Esophagus mucosa (tissue), 1 donor: ENCODE data around the gene PRPF31. TPM values are rescaled to one million over a fixed set of nuclear protein-coding genes. Genes with fewer than 3 reads are reported as not detected.
"Not testable (repeated sequence)": the region's sequence is repeated elsewhere in the genome, so short reads cannot be mapped to it uniquely, and the experiment has no call there.

ENCODE experiments used
- ATAC-seq: fragments of 200-7000 bp; cut with Tn5 transposase; one replicate; pipeline ENCODE4 v1.9.1; 2020
- total RNA-seq: library from RNA; stranded (reverse); gene quantifications from one replicate; pipeline ENCODE4 v1.2.4, GENCODE V29; 2023
- donor health status: DM: yes; HTN: yes; CAD: no.

PRPF31 gene
- total RNA-seq, 1 donor from 2014 or later = 34.3 TPM

DNA sequence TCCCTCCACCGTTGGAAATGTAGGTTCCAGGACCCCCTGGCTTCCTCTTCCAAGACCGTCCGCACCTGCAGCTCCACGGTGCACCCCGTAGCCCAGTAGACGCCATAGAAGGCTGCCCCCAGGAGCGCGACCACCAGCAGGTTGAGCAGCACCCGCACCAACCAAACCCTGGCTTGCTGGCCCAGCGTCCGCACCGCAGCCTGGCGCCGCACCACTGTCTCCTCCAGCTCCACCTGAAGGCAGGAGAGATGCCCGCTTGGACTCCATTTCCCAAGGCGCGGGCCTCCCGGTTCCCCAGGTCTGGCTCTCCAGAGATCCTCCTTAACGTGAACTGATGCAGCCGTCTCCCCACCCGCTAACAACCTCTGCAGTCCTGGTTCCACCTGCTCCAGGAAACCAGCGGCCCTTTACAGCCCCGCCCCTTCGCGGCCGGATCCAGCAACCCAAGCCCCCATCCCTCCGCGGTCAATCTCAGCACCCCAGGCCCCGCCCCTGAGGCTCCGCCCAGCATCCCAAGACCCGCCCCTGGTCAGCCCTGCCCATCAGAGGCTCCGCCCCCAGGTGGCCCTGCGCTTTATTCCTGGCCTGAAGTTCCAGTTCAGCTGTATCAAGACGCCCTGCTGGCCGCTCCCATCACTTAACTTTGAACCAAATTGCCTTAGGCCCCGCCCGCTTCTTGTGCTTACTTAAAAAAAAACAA lies 49.0 kb downstream of the PRPF31 start:
- ATAC-seq = peak; percentile 46

DNA sequence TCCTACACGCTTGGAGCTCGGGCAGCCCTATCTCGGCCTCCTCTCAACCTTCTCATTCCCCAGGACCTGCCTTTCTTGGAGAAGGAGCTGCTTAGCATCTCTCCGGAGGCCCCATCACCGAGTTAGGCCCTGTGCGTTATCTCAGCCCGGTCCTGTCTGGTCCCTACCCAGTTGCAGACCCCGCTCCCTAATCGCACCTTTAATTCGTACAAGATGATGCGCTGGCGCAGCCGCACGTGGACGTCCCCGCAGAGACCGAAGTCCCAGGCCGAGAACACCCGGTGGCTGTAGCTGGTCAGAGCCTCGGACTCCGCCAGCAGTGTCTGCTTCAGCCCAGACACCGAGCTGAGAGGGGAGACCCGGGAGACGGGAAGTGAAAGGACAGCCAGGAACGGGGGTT lies 49.7 kb downstream of the PRPF31 start:
- ATAC-seq = no peak

DNA sequence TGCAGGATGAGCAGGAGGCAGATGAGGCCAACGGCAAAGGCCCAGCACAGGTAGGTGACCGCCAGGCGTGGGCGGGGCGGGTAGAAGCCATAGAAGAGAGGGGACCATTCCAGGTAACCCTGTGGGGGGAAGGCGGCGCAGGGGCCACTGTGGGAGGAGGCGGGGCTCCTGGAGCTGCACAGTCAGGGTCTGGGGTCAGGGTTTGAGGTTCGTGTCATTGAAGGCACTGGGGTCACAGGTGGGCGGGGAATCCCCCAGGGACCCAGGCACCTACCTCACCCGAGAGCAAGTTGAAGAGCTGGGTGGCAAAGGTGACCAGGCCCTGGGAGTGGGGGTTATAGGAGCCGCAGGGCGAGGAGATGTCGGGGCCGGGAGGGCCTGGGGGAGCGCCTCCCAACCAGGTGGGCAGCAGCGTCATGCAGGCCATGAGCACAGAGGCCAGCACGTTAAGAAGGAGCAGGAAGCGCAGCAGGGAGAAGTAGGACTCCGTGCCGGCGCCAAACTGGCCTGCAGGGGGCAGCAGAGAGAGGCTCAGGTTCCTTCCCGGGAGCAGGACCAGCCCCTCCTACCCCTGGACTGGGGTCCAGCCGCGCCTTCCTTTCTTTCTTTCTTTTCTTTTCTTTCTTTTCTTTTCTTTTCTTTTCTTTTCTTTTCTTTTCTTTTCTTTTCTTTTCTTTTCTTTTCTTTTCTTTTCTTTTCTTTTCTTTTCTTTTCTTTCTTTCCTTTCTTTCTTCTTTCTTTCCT lies 52.8 kb downstream of the PRPF31 start:
- ATAC-seq = peak; percentile 66

DNA sequence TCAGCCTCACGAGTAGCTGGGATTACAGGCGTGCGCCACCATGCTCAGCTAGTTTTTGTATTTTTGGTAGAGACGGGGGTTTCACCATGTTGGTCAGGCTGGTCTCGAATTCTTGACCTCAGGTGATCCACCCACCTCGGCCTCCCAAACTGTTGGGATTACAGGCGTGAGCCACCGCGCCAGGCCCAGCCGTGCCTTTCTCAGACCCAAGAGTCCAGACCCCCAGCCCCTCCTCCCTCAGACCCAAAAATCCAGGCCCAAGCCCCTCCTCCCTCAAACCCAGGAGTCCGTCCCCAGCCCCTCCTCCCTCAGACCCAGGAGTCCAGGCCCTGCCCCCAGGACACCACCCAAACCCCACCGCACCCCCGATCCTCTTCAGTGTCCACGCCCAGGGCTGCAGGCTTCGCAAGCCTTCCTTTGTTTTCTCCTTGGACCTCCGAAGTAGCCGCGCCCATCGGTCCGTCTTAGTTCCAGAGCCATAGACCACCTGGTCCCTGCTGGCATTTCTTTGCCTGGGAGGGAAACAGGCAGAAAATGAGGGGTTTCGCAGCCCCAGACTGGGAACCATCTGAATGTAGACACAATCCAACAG lies 53.7 kb downstream of the PRPF31 start:
- no peak for ATAC-seq

DNA sequence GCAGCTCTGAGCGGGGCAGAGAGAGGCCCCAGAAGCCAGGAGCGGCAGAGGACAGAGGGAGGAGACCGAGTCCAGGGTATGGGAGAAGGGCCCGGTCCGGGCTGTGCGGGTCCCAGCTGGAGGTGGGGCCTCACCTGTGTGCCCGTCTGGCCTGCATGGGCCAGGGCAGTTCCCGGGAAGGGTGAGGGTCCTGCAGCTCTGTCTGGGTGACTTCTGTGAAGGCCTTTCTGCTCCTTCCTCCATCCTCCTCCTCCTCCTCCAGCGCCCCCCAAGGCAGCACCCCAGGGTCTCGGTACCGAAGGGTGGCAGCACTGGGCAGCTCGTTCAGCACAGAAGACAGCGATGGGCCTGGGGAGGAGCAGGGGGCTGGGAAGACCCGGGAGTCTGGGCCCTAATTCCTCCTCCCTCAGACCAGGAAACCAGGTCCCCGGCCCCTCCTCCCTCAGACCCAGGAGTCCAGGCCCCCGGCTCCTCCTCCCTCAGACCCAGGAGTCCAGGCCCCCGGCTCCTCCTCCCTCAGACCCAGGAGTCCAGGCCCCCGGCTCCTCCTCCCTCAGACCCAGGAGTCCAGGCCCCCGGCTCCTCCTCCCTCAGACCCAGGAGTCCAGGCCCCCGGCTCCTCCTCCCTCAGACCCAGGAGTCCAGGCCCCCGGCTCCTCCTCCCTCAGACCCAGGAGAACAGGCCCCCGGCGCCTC lies 56.3 kb downstream of the PRPF31 start:
- not testable (repeated sequence) for ATAC-seq

DNA sequence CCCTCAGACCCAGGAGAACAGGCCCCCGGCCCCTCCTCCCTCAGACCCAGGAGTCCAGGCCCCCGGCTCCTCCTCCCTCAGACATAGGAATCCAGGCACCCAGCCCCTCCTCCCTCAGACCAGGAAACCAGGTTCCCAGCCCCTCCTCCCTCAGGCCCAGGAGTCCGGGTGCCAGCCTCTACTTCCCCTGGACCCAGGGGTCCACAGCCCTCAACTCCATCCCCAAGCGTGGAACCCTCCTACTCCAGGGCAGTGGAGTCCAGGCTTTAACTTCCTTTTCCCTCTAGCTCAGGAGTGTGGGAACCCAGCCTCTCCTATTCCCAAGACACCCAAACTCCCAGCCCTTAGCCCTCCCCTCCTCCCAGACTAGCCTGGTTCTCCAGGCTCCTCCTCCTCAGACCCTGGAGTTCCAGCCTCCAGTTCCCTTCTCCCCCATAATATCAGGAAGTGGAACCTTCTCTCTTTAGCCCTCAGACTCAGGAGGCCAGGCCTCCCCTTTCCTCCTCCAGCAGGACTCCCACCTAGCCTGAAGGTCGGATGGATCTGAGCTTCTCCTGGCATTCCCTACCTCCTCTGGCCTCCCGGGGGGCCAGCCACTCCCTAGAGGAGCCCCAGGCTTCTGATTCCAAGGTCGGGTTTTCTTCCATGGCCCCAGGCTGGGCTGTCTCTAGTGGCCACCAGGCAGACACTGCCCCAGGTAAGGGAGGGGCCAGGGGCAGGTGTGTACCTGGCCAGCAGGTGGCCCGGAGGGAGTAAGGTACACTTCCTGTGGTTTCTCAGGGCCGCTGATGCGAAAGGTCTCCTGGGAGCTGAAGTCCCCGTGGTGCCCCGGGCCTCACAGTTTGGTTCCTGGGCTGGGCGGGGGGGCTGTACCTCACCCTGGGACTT lies 57.2 kb downstream of the PRPF31 start, which contains the start of gene TMC4:
Gene TMC4 (minus strand): TSS at position 690 of the 888 bp plus-strand sequence. CDS start 43 bp downstream, at position 647.
- peak; percentile 91 for ATAC-seq

DNA sequence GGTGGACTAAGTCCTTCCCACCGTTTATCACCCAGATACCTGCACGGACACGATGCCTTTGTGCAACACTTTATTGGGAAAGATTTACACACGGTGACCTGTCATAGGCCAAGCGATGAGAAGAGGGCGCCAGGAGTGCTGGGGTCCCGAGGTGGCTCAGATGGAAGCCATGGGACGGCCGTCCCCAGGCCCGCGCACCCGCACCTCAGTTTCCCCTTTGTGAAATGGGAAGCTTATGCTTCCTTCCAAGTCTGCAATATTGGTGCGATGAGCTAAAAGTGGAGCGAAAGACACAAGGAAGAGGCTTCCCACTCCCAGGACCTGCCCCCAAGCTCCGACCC lies 57.8 kb downstream of the PRPF31 start:
- no peak for ATAC-seq

DNA sequence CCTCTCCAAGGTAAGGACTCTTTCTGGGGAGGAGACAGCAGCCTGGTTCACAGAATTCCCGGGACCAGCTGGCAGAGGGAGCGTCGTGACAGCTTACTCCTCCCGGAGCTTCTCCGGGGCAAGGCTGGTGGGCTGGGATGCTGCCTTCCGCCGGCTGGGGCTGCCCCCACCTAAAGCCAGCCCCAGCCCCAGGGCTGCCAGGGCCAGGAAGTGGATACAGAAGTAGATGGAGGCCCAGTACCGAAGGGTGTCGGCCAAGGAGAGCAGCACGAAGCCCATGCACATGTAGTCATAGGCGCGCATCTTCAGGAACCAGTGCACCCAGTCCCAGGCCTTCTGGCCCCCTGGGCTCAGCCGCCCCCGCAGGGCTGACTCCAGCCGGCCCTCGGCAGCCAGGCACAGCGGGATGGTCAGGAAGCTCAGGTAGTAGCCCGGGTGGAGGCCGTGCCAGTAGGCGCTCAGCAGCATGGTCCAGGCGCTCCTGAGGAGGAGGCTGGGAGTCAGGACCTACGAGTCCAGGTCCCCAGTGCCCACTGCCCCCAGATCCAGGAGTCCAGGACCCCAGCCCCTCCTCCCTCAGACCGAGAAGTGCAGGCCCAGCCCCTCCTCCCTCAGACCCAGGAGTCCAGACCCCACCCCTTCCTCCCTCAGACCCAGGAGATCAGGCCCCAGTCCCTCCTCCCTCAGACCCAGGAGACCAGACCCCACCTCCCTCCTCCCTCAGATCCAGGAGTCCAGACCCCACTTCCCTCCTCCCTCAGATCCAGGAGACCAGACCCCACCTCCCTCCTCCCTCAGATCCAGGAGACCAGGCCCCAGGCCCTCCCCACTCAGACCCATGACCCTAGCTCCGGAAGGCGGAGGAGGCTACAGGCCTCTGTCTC lies 58.6 kb downstream of the PRPF31 start:
- peak; percentile 5 for ATAC-seq

DNA sequence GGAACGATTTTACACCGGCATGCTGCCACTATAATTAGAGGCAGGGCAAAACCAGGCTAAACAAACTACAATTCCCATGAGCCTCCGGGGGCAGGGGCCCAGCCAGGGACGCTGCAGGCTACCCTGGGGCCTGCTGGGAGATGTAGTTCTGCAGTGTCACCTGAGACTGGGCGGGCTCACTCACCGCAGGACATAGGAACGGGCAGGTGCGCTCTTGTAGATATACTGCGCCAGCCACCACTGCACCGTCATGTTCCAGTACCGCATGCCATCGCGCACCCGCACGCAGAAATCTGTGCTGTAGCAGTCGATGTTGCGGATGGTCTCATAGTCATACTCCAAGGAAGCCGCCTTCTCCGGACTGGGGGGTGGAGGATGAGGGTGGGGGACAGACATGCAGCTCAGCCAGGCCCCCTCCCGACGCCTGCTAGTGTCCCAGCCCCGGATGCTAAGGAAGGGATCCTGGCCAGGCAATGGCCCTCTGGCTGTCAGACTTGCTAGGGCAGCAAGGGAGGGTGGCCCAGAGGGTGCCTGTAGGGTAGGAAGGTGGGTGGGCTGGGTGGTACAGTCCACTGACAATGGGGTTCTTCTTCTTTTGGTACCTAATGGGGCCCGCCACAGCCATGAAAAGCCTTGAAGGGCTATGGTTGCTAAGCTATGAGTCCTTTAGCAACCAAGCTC lies 63.2 kb downstream of the PRPF31 start:
- ATAC-seq = peak; percentile 65

DNA sequence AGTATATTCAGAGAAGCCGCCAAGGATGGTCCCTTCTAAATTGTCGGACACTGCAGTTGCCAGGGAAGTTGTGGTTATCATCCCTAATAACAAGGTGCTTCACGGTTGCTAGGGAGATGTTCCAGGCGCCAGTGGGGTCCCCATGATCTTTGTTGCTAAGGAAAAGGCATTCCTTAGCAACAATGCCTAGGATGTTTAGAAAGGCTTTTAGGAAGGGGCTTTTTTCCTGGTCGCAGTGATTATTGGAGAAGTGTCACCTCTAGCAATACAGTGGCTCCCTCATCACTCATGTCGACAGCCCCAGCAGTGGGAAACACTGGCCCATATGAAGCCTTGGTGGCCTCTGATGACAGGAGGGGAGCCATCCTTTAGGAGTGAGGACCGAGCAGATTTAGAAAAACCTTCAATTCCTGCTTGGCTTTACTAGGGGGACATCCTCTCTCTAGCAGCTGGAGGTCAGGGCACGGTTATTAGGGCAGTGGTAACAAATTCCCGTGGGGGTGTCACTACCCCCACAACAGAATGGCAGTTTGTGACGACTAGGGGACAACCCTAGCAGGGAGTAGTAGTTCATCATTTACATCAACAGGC lies 63.8 kb downstream of the PRPF31 start:
- no peak for ATAC-seq

DNA sequence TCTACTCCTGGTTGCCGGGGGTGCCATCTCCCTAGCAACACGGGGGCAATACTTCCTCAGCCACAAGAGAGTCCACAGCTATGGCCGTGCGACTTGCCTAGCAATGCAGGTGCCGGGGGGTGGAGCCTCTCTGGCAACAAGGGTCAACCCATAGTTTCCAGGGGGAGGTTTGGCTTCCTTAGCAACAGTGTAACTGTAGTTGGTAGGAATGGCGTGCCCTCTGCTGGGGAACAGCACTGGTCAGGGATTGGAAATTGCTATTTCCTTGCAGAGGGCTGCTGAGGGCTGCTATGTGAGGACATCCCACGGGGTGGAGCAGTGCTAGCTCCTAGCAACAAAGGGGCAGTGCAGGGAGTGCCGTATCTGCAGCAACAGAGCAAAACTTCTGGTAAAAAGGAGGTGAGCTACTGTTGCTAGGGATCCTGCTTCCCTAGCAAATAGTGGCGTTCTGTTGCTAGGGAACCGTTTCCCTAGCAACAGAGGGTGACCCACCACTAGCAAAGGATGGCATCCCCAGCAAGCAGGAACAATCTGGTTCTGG lies 64.4 kb downstream of the PRPF31 start:
- ATAC-seq = peak; percentile 48

DNA sequence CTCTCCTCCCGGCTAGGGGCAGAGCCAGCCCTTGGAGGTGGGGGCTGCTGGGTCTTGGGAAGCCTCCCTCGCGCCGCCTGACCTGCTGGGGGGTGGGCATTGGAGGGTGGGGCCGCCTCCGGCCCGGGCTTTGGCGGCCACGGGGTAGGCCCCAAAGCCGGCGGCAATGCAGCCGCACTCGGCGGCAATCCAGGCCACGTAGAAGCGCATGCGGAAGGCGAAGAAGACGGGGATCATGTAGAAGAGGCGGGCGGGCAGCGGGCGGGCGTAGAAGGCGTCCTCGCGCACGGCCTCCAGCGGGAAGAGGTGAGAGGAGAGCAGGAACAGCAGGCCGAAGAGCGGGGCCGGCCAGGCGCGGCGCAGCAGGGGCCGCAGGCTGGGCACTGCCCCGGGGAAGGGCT lies 65.1 kb downstream of the PRPF31 start:
- peak; percentile 8 for ATAC-seq

Other genes with a start within 250 kb of the PRPF31 start
- 6.9 TPM for gene MYADM, start 247.9 kb upstream of the PRPF31 start, total RNA-seq
- not detected for gene PRKCG, start 233.6 kb upstream of the PRPF31 start, total RNA-seq
- gene CACNG7, start 206.5 kb upstream of the PRPF31 start, total RNA-seq = not detected
- gene CACNG8, start 152.8 kb upstream of the PRPF31 start, total RNA-seq = not detected
- not detected for gene CACNG6, start 124.1 kb upstream of the PRPF31 start, total RNA-seq
- gene VSTM1, start 51.9 kb upstream of the PRPF31 start, total RNA-seq = not detected
- gene TARM1, start 34.4 kb upstream of the PRPF31 start, total RNA-seq = not detected
- 0.40 TPM for gene OSCAR, start 15.0 kb upstream of the PRPF31 start, total RNA-seq
- gene NDUFA3, start 12.9 kb upstream of the PRPF31 start, total RNA-seq = 104 TPM
- 8.8 TPM for gene TFPT, start 97 bp upstream of the PRPF31 start, total RNA-seq
- 31.7 TPM for gene CNOT3, start 22.0 kb downstream of the PRPF31 start, total RNA-seq
- 3.7 TPM for gene LENG1, start 44.0 kb downstream of the PRPF31 start, total RNA-seq
- 36.5 TPM for gene TMC4, start 57.4 kb downstream of the PRPF31 start, total RNA-seq
- gene MBOAT7, start 73.8 kb downstream of the PRPF31 start, total RNA-seq = 36.7 TPM
- 36.1 TPM for gene TSEN34, start 75.6 kb downstream of the PRPF31 start, total RNA-seq
- gene RPS9, start 85.1 kb downstream of the PRPF31 start, total RNA-seq = 1,727 TPM
- 0.72 TPM for gene LILRB3, start 107.3 kb downstream of the PRPF31 start, total RNA-seq
- gene LILRA6, start 127.0 kb downstream of the PRPF31 start, total RNA-seq = not detected
- gene LILRB5, start 141.5 kb downstream of the PRPF31 start, total RNA-seq = 0.32 TPM
- gene LILRB2, start 165.4 kb downstream of the PRPF31 start, total RNA-seq = 0.84 TPM
- gene LILRA5, start 197.4 kb downstream of the PRPF31 start, total RNA-seq = 0.64 TPM
- not detected for gene LILRA4, start 223.4 kb downstream of the PRPF31 start, total RNA-seq
- gene LAIR1, start 249.2 kb downstream of the PRPF31 start, total RNA-seq = 1.5 TPM